ENCODE data around the gene NFATC2.

DNA sequence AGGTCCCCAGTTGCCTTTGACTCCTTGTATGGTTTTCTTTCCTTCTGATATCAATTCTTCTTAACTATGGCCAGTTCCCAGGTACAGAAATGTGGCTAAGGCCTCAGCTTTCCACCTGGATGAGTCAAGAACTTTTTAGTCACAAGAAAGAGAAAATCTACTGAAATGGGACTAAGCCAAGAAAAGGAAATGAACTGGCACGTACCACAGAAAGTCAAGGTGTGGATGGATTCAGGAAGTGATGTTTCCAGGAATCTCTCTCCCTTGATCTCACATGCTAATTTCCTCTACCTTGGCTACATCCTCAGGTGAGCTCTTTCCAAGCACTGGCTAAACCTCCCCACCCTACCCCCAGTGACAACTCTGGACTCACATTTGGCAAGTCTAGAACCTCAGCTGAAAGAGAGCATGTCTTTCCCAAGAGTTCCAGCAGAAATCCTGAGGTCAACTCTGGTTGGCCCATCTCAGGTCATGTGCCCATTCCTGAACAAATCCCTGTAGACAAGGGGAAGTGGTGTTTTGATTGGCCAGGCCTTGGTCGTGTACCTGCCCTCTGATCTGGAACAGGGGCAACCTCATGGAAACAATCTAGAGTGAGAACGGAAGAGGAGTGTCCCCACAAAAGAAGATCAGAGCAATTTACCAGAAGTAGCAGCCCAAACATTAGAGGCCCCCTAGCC lies 205.3 kb downstream of the NFATC2 start:
- TF ChIP-seq POLR2A (IDR thresholded peaks at IDR 0.05) (no peak), POLR2AphosphoS5 (IDR thresholded peaks at IDR 0.05) (no peak)
